Esophagus muscularis mucosa (tissue), 3 donors: Measurements from ENCODE around the gene FTL.
A peak's percentile ranks its signal among the peaks of the same experiment; 100 is the strongest.

ENCODE experiments used
- CTCF ChIP-seq, 3 experiments: fragments of 200-600 bp in 2 of 3; fragments of 450-650 bp in 1 of 3; sonication (generic) in 2 of 3; IDR thresholded peaks; one replicate each; pipeline ENCODE4 v1.5.1; 2017 to 2019; ENCODE audit warnings: antibody characterized with exemption in 3 of 3, mild to moderate bottlenecking in 2 of 3, moderate library complexity in 1 of 3
- POLR2A ChIP-seq: fragments of 450-650 bp; IDR thresholded peaks from one replicate; pipeline ENCODE4 v1.6.1; 2017; ENCODE audit warnings: antibody characterized with exemption, moderate library complexity, mild to moderate bottlenecking, low read depth

GRCh38 chr19:48997972-48998371 lies 32.9 kb downstream of the FTL start:
- TF ChIP-seq CTCF (IDR thresholded peaks at IDR 0.05) (peak in 1 of 3 experiments; percentile 25), POLR2A (no peak)
